ENCODE measurements around the gene AGTRAP. TPM values are rescaled to one million over a fixed set of nuclear protein-coding genes. Genes with fewer than 3 reads are reported as not detected.

Gene AGTRAP
- total RNA-seq, 1 experiment from 2014 or later: 105 TPM

DNA sequence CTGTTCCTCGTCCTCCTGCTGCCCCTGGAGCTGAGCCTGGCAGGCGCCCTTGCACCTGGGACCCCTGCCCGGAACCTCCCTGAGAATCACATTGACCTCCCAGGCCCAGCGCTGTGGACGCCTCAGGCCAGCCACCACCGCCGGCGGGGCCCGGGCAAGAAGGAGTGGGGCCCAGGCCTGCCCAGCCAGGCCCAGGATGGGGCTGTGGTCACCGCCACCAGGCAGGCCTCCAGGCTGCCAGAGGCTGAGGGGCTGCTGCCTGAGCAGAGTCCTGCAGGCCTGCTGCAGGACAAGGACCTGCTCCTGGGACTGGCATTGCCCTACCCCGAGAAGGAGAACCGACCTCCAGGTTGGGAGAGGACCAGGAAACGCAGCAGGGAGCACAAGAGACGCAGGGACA lies 29.6 kb upstream of the AGTRAP start:
- no peak for DNase-seq (ENCODE audit: low read depth)

- peak; percentile 36 for DNase-seq (ENCODE audit: low read depth)
Measured at GRCh38 chr1:11707621-11708276, 28.2 kb upstream of the AGTRAP start.

- DNase-seq (ENCODE audit: low read depth): no peak
Measured at GRCh38 chr1:11708554-11709350, 27.2 kb upstream of the AGTRAP start.

DNA sequence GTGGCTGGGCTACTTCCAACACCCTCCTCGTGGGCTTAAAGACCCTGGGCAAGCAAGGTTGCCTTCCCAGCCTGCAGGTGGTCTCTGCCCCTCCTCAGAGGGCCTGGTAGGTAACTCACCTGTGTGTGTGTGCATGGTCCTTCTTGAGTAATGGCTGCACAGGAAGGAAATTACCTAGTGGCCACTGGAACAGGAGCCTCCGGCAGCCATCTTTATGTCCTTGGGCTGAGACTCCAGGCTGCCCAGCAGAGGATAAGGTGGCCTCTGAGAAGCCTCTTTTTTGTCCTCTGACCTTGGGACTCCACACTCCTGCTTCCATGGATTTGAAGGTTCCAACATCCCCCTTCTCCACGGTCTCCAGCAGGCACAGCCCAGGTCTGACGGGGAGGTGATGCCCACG lies 24.4 kb upstream of the AGTRAP start:
- no peak for DNase-seq (ENCODE audit: low read depth)

GRCh38 chr1:11712285-11712684 lies 23.7 kb upstream of the AGTRAP start:
- no peak for DNase-seq (ENCODE audit: low read depth)

GRCh38 chr1:11713095-11713494 lies 22.8 kb upstream of the AGTRAP start:
- no peak for DNase-seq (ENCODE audit: low read depth)

DNA sequence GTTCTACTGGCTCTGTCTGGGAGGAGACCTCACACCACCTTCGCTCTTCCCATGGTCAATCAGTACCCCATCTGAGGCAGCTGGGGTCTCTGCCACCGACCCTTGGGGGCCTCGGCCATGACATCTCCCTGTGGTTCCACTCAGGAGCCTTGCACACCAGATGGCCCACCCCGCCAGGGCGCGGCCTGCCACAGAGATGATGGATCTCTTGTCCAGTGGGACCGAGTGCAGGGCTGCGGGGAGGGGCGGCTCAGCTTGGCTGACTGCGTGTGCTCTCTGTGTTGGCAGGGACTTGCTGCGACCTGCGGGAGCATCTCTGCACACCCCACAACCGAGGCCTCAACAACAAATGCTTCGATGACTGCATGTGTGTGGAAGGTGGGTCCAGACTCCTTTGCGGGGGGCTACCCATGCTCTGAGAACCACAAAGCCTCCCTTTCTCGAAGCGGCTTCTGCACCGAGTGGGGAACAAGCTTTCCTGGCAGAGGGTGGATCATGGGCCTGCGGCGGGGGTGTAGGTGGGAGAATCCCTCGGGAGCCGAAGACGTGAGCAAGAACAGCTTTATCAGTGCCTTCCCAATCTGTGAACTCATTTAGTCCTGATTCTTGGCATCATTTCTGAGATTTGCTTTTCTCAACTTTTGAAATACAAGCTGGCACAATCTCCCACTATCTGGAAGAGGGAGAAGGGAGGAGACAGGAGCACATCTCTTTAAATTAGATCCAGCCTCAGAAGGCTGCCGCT lies 20.9 kb upstream of the AGTRAP start:
- no peak for DNase-seq (ENCODE audit: low read depth)

GRCh38 chr1:11719313-11720032 lies 16.5 kb upstream of the AGTRAP start:
- peak; percentile 51 for DNase-seq (ENCODE audit: low read depth)

GRCh38 chr1:11720033-11720376 lies 15.9 kb upstream of the AGTRAP start:
- DNase-seq (ENCODE audit: low read depth): no peak

DNA sequence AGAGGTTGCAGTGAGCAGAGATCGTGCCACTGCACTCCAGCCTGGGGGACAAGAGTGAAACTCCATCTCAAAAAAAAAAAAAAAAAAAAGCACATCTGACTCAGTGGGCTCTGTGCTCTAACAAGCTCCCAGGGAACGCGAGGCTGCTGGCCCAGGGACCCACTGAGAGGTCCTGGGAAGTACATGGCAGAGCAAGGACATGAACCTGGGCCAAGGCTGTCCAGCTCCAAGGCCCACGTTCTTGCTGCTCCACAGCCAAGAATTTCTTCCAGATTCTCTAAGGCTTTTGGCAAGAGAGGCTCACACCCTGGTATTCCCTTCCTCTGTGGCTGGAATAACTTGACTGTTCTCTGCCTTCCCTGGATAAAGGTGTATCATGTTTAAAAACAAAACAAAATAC lies 15.4 kb upstream of the AGTRAP start:
- no peak for DNase-seq (ENCODE audit: low read depth)

GRCh38 chr1:11721311-11721710 lies 14.6 kb upstream of the AGTRAP start:
- no peak for DNase-seq (ENCODE audit: low read depth)

- no peak for DNase-seq (ENCODE audit: low read depth)
Measured at GRCh38 chr1:11722538-11722937, 13.4 kb upstream of the AGTRAP start.

- no peak for DNase-seq (ENCODE audit: low read depth)
Measured at GRCh38 chr1:11725616-11726015, 10.3 kb upstream of the AGTRAP start.

GRCh38 chr1:11727119-11727518 lies 8.8 kb upstream of the AGTRAP start:
- DNase-seq (ENCODE audit: low read depth): no peak

GRCh38 chr1:11728126-11728806 lies 7.7 kb upstream of the AGTRAP start:
- DNase-seq (ENCODE audit: low read depth): no peak

- DNase-seq (ENCODE audit: low read depth): no peak
Measured at GRCh38 chr1:11729155-11729497, 6.8 kb upstream of the AGTRAP start.

GRCh38 chr1:11729498-11730428 lies 6.2 kb upstream of the AGTRAP start:
- no peak for DNase-seq (ENCODE audit: low read depth)

DNA sequence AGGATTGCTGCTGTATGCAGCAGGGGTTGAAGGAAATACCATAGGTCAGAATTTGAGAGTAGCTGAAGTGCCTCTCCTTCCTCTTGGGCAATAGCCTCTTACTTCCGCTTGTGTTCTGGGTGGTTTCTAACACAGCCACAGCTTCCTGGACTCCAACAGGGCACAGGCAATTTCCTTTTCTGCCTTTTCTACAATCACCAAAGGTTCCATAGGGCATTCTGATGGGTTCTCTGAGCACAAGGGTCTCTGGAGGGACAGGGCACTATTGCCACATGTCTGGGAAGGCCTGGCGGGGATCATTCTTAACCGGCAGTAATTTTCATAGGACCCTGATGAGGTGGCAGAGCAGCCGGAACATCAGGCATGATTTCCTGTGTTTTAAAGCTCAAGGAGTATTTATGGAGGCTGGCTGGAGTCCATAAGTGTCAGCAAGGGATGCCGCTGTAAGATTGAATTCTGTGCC lies 5.5 kb upstream of the AGTRAP start:
- DNase-seq (ENCODE audit: low read depth): peak; percentile 52

- peak; percentile 84 for DNase-seq (ENCODE audit: low read depth)
Measured at GRCh38 chr1:11731691-11732283, 4.1 kb upstream of the AGTRAP start.

DNA sequence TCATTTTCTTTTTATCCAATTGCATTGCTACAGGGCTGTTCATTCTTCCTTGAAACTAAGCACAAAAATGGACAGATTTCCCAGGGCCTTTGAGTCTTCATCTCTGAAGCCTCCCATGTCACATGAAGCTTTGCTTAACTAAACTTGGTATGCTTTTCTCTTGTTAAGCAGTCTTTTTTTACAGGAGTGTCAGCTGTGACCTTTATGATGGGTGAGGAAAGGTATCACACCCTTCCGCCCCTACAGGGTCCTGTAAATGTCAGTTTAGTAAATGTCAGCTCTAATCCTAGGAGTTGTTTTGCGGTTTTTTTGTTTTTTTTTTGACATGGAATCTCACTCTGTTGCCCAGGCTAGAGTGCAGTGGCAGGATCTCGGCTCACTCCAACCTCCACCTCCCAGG lies 2.6 kb upstream of the AGTRAP start:
- DNase-seq (ENCODE audit: low read depth): no peak
